CD4-positive, alpha-beta T cell treated with Interleukin-15 for 1 hour (primary cell): ENCODE measurements around the gene GAS7.
"Not testable (repeated sequence)": the region's sequence is repeated elsewhere in the genome, so short reads cannot be mapped to it uniquely, and the experiment has no call there.

Source experiments
- DNase-seq: peaks from one replicate; pipeline ENCODE4 v3.0.0-alpha.2; 2020

GAS7 gene

GRCh38 chr17:10069301-10069700 lies 129.1 kb downstream of the GAS7 start:
- no peak for DNase-seq

GRCh38 chr17:10067446-10068143 lies 130.8 kb downstream of the GAS7 start:
- DNase-seq: no peak

- DNase-seq: no peak
Observed at GRCh38 chr17:10064536-10064935, 133.9 kb downstream of the GAS7 start.

- DNase-seq: peak; percentile 85
Observed at GRCh38 chr17:10063730-10064241, 134.6 kb downstream of the GAS7 start.

- peak; percentile 52 for DNase-seq
Observed at GRCh38 chr17:10062691-10063385, 135.6 kb downstream of the GAS7 start.

GRCh38 chr17:10061111-10061845 lies 137.1 kb downstream of the GAS7 start:
- DNase-seq: no peak

- no peak for DNase-seq
Observed at GRCh38 chr17:10060526-10060925, 137.9 kb downstream of the GAS7 start.

- peak; percentile 61 for DNase-seq
Observed at GRCh38 chr17:10059684-10060211, 138.7 kb downstream of the GAS7 start.

GRCh38 chr17:10058921-10059683 lies 139.3 kb downstream of the GAS7 start:
- no peak for DNase-seq

- not testable (repeated sequence) for DNase-seq
Observed at GRCh38 chr17:10057466-10057865, 140.9 kb downstream of the GAS7 start.

GRCh38 chr17:10055262-10055975 lies 143.0 kb downstream of the GAS7 start:
- no peak for DNase-seq

GRCh38 chr17:10053782-10054540 lies 144.4 kb downstream of the GAS7 start:
- DNase-seq: no peak

- DNase-seq: peak; percentile 54
Observed at GRCh38 chr17:10052106-10052813, 146.1 kb downstream of the GAS7 start.

GRCh38 chr17:10051112-10051511 lies 147.3 kb downstream of the GAS7 start:
- no peak for DNase-seq

GRCh38 chr17:10050597-10051101 lies 147.8 kb downstream of the GAS7 start:
- DNase-seq: peak; percentile 46

GRCh38 chr17:10048629-10049350 lies 149.6 kb downstream of the GAS7 start:
- no peak for DNase-seq

- no peak for DNase-seq
Observed at GRCh38 chr17:10046786-10047785, 151.3 kb downstream of the GAS7 start.
